A549 treated with AZD9567 at 1 μM for 4 hours (cell line): ENCODE results near the gene PODXL. TPM values are rescaled to one million over a fixed set of nuclear protein-coding genes. Genes with fewer than 3 reads are reported as not detected.

Experiments used
- total RNA-seq: library from RNA; stranded (reverse); fragments of 200-300 nt; extraction: Qiagen RNA extraction; gene quantifications from 5 replicates; pipeline ENCODE4 v1.2.3, GENCODE V29; 2022; ENCODE audit not compliant: insufficient read depth

PODXL gene
- total RNA-seq: 28.9 to 37.5 TPM (median 36.1 TPM) in 5 replicates

DNA sequence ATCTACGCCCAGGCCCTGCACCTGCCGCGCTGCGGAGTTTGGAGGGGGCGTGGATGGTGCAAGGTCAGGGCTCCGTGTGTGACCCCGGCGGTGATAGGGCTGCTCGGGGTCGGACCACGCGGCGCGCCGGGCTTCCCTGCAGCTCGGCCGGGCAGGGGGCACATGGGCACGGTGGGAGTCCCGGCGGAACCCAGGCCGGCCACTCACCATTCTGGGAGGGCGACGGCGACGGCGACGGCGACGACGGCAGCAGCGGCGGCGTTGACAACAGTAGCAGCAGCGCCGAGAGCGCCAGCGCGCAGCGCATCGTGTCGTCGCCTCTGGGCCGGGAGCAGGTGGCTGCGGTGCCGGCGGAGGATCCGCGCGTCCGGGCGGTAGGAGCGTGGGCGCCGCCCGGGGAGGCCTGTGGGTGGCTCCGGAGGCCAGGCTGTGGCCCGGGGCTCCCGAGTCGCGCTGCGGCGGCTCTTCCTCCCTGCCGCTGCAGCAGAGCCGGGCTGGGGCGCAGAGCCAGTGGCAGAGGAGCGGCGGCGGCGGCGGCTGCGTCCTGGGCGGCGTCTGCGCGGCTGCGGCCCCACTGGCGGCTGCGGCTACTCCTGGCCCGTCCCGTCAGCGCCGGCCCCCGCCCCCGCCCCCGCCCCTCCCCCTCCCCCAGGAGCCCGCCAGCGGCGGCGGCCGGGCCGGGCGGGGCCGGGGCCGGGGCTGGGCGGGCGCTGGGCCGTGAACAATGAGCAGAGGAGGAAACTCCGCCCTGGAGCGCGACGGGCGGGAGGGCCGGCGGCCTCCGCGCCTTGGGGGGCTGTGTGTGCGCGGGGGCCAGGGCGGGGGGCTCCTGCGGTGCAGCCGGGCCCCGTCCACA lies at the start of gene PODXL:
Gene PODXL (minus strand): TSS at position 576 of the 856 bp plus-strand sequence. CDS start 269 bp downstream, at position 307.

Other genes with a start within 250 kb of the PODXL start
- gene MKLN1, start 228.8 kb downstream of the PODXL start, total RNA-seq: 27.5 to 38.3 TPM (median 30.5 TPM) in 5 replicates